ENCODE measurements around the gene SEMA3B.
"Not testable (repeated sequence)": the region's sequence is repeated elsewhere in the genome, so short reads cannot be mapped to it uniquely, and the experiment has no call there.

SEMA3B gene

GRCh38 chr3:50271314-50271936, 2.5 kb downstream of the SEMA3B start:
- in situ Hi-C loops (cut with MboI; ENCODE audit: low sequenced_read_pairs): no loop called here

DNA sequence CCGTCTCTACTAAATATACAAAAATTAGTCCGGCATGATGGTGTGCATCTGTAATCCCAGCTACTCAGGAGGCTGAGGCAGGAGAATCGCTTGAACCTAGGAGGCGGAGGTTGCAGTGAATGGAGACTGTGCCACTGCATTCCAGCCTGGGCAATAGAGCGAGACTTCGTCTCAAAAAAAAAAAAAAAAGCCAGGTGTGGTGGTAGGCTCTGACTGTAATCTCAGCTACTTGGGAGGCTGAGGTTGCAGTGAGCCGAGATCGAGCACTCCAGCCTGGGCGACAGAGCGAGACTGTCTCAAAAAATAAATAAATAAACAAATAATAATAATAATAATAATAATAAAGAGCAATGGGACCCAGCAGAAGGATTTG, 3.6 kb downstream of the SEMA3B start:
- in situ Hi-C loops (cut with MboI; ENCODE audit: low sequenced_read_pairs): not testable (repeated sequence)

DNA sequence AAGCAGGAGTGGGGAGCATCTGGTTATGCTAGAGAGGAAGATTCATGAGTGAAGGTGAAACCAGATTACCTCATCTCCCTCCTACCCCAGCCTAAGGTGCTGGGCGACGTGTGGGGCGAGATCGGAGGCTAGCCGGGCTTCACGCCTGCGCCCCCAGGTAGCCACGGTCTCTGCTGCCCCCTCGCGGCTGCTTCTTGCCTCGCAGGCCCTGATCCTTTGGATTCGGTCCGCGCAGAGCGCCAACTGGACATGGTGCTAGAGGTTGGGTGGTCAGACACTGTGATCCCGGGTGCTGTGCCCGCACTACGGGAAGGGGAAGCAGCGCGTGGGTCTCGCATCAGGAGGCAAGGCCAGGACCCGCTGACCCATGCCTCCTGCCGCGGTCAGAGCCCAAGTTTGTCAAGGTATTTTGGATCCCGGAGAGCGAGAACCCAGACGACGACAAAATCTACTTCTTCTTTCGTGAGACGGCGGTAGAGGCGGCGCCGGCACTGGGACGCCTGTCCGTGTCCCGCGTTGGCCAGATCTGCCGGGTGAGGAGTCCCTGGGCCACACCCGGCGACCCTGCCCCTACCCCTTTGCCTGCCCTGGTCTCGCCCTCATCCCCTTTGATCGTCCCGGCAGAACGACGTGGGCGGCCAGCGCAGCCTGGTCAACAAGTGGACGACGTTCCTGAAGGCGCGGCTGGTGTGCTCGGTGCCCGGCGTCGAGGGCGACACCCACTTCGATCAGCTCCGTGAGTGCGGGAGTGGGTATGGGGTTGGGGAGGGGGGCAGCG, 4.2 kb downstream of the SEMA3B start:
- in situ Hi-C loops (cut with MboI; ENCODE audit: low sequenced_read_pairs): no loop called here

GRCh38 chr3:50273689-50274065, 4.7 kb downstream of the SEMA3B start:
- in situ Hi-C loops (cut with MboI; ENCODE audit: low sequenced_read_pairs): no loop called here

DNA sequence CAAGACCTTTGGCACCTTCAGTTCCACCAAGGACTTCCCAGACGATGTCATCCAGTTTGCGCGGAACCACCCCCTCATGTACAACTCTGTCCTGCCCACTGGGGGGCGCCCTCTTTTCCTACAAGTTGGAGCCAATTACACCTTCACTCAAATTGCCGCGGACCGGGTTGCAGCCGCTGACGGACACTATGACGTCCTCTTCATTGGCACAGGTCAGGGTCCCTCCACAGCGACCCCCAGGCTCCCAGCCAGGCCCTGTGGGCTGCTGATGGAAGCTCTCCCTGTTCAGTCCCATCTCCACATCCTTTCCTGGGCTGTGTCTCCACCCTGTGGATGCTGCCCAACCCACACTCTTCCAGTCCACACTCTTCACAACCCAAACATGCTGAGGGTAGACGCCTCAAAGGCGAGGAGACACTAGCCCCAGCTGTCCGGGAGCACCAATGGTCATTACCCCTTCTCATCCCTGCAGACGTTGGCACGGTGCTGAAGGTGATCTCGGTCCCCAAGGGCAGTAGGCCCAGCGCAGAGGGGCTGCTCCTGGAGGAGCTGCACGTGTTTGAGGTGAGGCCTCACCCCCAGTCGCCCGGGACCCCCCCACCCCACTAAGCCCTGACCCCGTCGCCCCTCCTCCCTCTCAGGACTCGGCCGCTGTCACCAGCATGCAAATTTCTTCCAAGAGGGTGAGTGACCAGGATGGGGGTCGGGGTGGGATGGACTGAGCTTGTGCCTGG, 5.6 kb downstream of the SEMA3B start:
- in situ Hi-C loops (cut with MboI; ENCODE audit: low sequenced_read_pairs): no loop called here

GRCh38 chr3:50275141-50275995, 6.4 kb downstream of the SEMA3B start:
- in situ Hi-C loops (cut with MboI; ENCODE audit: low sequenced_read_pairs): no loop called here

DNA sequence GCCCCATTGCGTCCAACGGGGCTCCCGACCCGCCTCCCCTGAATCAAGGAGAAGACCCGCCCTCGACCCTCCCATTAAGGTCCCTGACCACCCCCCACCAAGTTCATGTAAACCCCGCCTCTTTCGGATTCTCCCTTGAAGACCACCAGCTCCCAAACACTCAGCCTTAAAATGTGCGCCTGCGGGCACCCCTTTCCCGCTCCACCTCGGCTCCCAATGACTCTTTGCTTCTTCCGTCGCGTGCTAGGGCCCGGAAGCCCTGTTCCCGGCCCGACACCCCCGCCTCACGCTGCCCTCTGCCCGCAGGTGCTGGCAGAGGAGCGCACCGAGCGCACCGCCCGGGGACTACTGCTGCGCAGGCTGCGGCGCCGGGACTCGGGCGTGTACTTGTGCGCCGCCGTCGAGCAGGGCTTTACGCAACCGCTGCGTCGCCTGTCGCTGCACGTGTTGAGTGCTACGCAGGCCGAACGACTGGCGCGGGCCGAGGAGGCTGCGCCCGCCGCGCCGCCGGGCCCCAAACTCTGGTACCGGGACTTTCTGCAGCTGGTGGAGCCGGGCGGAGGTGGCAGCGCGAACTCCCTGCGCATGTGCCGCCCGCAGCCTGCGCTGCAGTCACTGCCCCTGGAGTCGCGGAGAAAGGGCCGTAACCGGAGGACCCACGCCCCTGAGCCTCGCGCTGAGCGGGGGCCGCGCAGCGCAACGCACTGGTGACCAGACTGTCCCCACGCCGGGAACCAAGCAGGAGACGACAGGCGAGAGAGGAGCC, 7.2 kb downstream of the SEMA3B start:
- in situ Hi-C loops (cut with MboI; ENCODE audit: low sequenced_read_pairs): no loop called here

GRCh38 chr3:50276762-50277101, 7.8 kb downstream of the SEMA3B start:
- in situ Hi-C loops (cut with MboI; ENCODE audit: low sequenced_read_pairs): no loop called here

- in situ Hi-C loops (cut with MboI; ENCODE audit: low sequenced_read_pairs): no loop called here
Observed at GRCh38 chr3:50278123-50278879, 9.4 kb downstream of the SEMA3B start.

GRCh38 chr3:50278880-50279224, 9.9 kb downstream of the SEMA3B start, which contains the start of gene LSMEM2:
LSMEM2 (plus strand) TSS chr3:50279087; CDS start chr3:50279114, 27 bp downstream.
- in situ Hi-C loops (cut with MboI; ENCODE audit: low sequenced_read_pairs): no loop called here

DNA sequence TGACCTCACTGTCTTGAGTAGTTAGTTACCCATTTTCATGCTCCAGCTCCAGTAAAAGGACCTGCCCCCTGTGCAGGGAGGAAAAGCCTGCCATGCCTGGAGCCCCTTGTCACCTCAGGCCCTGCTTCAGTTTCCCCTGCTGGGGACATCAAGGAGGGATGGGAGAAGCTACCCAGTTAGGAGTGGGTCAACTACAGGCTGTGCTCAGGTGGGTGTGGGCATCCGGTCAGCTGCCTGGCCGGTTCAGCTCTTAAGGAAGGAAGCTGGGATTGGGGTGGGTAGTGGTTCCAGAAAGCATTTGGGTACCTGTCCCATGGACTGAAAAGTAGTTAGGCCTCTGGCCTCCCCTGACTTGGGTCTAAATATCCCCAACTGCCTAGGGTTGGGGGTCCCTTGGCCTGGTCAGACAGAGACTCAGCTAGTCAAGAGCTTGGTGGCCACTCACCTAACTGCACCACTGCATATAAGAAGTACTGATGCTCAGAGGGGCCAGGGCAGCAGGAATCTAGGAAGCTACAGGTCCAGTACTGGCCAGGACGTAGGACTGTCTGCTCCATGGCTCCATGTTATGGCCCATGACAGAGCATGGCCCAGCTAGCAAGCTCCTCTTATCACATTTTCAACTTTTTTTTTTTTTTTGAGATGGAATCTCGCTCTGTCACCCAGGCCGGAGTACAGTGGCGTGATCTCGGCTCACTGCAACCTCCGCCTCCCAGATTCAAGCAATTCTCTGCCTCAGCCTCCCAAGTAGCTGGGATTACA, 10.5 kb downstream of the SEMA3B start:
- in situ Hi-C loops (cut with MboI; ENCODE audit: low sequenced_read_pairs): no loop called here

GRCh38 chr3:50284121-50284520, 15.2 kb downstream of the SEMA3B start:
- in situ Hi-C loops (cut with MboI; ENCODE audit: low sequenced_read_pairs): not testable (repeated sequence)

DNA sequence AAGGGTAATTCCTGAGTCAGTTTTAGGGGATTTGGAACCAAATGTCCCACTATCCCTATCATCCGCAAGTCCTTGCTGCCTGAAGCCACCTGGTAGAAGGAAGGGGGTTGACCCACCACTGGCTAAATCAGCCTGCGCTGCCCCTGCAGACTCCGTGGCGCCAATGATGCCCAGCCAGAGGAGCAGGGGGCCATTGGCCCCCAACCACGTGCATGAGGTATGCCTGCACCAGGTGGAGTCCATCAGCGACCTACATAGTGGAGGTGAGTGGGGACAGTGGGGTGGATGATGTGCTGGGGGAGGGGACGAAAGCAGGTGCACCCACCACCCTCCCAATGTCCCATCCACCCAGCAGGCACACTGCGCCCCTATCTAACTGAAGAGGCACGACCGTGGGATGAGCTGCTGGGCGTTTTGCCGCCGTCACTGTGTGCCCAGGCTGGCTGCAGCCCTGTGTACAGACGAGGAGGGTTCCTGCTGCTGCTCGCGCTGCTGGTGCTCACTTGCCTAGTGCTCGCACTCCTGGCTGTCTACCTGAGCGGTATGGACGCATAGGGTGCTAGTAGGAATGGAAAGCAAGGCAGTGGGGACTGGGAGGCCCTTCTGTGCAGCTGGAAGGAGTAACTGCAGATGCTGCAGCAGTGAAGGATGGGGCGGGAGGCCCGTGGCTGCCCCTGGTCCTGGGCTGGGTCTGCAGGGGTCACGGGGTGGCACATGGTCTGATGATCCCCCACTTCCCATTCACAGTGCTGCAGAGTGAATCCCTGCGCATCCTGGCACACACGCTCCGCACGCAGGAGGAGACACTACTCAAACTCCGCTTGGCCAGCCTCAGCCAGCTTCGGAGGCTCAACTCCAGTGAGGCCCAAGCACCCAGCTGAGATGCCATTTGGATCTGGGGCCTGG, 17.6 kb downstream of the SEMA3B start:
- in situ Hi-C loops (cut with MboI; ENCODE audit: low sequenced_read_pairs): no loop called here

DNA sequence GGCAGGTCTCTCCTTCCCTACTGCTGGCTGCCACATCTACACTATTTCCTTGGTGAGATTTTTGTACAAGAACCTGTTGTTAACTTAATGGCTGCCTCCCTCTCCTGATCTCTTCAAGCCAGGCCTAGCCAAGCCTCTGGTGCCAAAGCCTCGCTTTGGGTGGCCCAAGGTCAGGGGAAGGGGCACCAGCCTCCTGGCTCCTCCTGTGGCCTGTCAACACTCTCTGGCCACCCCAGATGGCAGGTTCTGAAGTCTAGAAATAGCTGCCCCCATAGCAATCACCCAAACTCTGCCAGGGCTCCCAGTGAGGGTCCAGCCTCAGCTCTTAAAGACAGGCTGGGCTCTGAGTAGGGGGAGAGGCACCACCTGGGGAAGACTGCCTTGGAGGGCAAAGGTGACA, 18.3 kb downstream of the SEMA3B start:
- in situ Hi-C loops (cut with MboI; ENCODE audit: low sequenced_read_pairs): no loop called here

- in situ Hi-C loops (cut with MboI; ENCODE audit: low sequenced_read_pairs): no loop called here
Observed at GRCh38 chr3:50288387-50289007, 19.6 kb downstream of the SEMA3B start.

DNA sequence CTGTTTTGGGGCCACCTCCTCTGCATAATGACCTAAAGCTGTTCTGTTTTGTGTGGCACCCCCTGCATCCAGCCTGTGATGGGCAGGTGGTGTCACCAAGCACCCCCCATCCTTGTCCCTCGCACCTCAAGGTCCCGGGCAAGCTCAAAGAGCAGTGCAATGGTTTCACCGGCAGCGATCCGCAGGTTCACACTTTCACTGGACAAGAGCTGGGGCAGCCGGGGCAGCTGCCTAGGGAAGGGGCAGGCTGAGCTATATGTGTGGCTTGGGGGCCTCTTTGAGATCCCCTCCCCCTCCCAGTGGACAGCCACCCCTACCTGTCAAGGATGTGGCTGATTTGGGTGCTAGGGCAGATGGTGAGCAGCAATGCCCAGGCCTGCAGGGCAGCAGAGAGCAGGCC, 20.2 kb downstream of the SEMA3B start:
- in situ Hi-C loops (cut with MboI; ENCODE audit: low sequenced_read_pairs): no loop called here

- in situ Hi-C loops (cut with MboI; ENCODE audit: low sequenced_read_pairs): no loop called here
Observed at GRCh38 chr3:50290161-50290641, 21.3 kb downstream of the SEMA3B start.
